Ascending aorta (tissue), 2 donors: ENCODE measurements around the gene MBNL2. TPM values are rescaled to one million over a fixed set of nuclear protein-coding genes. Genes with fewer than 3 reads are reported as not detected.

Source experiments
- DNase-seq, 2 donors: peaks; one replicate each; pipeline ENCODE4 v3.0.0-alpha.2; 2019; ENCODE audit warnings: low spot score in 2 of 2
- H3K27ac ChIP-seq, 2 donors: fragments of 200-600 bp; sonication (generic); one replicate each; pipeline ENCODE4 v1.5.1; 2016 to 2017; ENCODE audit warnings: mild to moderate bottlenecking in 1 of 2
- H3K27me3 ChIP-seq: fragments of 200-600 bp; sonication (generic); one replicate; pipeline ENCODE4 v1.5.1; 2017
- H3K36me3 ChIP-seq, 2 donors: fragments of 200-600 bp; sonication (generic); one replicate each; pipeline ENCODE4 v1.5.1; 2016
- H3K4me1 ChIP-seq, 2 donors: fragments of 200-600 bp; sonication (generic); one replicate each; pipeline ENCODE4 v1.5.1; 2016 to 2017; ENCODE audit warnings: mild to moderate bottlenecking in 1 of 2
- H3K4me3 ChIP-seq, 2 donors: fragments of 200-600 bp; sonication (generic); one replicate each; pipeline ENCODE4 v1.5.1; 2016 to 2017; ENCODE audit warnings: mild to moderate bottlenecking in 1 of 2
- H3K9me3 ChIP-seq, 2 donors: fragments of 200-600 bp; sonication (generic); one replicate each; pipeline ENCODE4 v1.5.1; 2016
- CTCF ChIP-seq, 3 experiments: fragments of 200-600 bp in 2 of 3; fragments of 450-650 bp in 1 of 3; sonication (generic) in 2 of 3; IDR thresholded peaks; one replicate each; pipeline ENCODE4 v1.5.1; 2016 to 2019; ENCODE audit warnings: antibody characterized with exemption in 3 of 3, mild to moderate bottlenecking in 1 of 3, moderate library complexity in 1 of 3
- intact Hi-C: fragments of 100-400 bp; cut with DNase I; formaldehyde crosslinking; loops from one replicate; pipeline ENCODE4 v1.15.1; 2023
- total RNA-seq: library from RNA; depleted of rRNA; stranded (reverse); fragments of >200 nt; gene quantifications from one replicate; pipeline ENCODE4 v1.1.0, GENCODE V29; 2016

The MBNL2 gene
- total RNA-seq, 1 donor from 2014 or later: 38.7 TPM

GRCh38 chr13:97269603-97270002 is 47.5 kb downstream of the MBNL2 start:
- Histone ChIP-seq H3K36me3 (no peaks in the 10 kb centered on the region), H3K4me1 (peaks cover 22 to 64% of the 10 kb centered on the region in 2 donors), H3K9me3 (no peaks in the 10 kb centered on the region), H3K27ac (peak overlapping the region; percentile 47 to 59), H3K4me3 (no peak overlapping the region), H3K27me3 (no peaks in the 10 kb centered on the region)
- DNase-seq: no peak
- intact Hi-C loops: loop anchor here (10.0 kb wide), 1 partner anchor 705 kb away; no protein-coding TSS in a partner anchor
- no peak for TF ChIP-seq CTCF (IDR thresholded peaks at IDR 0.05)

- intact Hi-C loops: loop anchor here (10.0 kb wide), 1 partner anchor 702 kb away; no protein-coding TSS in a partner anchor
- Histone ChIP-seq H3K27ac (peak overlapping the region; percentile 78 to 84), H3K4me3 (no peak overlapping the region), H3K9me3 (no peaks in the 10 kb centered on the region), H3K27me3 (no peaks in the 10 kb centered on the region), H3K36me3 (no peaks in the 10 kb centered on the region), H3K4me1 (peaks cover 30 to 62% of the 10 kb centered on the region in 2 donors)
- no peak for TF ChIP-seq CTCF (IDR thresholded peaks at IDR 0.05)
- no peak for DNase-seq
These were observed 50.4 kb downstream of the MBNL2 start for GRCh38 chr13:97272526-97272925.

DNA sequence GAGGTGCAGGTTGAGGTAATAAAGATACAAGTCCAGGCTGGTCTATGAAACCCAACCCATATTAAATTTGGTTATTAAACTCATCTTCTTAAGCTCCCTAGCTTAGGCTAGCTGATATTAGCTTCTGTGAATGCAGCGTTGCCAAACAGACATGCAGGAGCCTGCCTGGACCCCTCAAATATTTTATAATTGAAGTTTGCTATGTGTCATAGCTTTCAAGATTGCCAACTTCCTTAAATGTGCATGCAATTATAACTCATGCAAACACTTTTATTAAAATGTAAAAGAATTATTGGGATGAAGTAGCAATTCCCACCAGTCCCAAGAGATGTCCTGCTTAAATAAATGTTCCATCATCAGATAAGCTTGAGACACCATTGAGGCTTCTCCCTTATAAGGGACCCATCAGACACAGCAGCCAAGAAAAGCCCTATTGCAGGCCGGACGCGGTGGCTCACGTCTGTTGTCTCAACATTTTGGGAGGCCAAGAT is 51.3 kb downstream of the MBNL2 start:
- Histone ChIP-seq H3K4me1 (peaks cover 27 to 55% of the 10 kb centered on the region in 2 donors), H3K4me3 (no peak overlapping the region), H3K27ac (peak overlapping the region; percentile 78 to 84), H3K27me3 (no peaks in the 10 kb centered on the region), H3K36me3 (no peaks in the 10 kb centered on the region), H3K9me3 (no peaks in the 10 kb centered on the region)
- intact Hi-C loops: loop anchor here (10.0 kb wide), 1 partner anchor 701 kb away; no protein-coding TSS in a partner anchor
- DNase-seq: no peak
- TF ChIP-seq CTCF (IDR thresholded peaks at IDR 0.05): no peak

DNA sequence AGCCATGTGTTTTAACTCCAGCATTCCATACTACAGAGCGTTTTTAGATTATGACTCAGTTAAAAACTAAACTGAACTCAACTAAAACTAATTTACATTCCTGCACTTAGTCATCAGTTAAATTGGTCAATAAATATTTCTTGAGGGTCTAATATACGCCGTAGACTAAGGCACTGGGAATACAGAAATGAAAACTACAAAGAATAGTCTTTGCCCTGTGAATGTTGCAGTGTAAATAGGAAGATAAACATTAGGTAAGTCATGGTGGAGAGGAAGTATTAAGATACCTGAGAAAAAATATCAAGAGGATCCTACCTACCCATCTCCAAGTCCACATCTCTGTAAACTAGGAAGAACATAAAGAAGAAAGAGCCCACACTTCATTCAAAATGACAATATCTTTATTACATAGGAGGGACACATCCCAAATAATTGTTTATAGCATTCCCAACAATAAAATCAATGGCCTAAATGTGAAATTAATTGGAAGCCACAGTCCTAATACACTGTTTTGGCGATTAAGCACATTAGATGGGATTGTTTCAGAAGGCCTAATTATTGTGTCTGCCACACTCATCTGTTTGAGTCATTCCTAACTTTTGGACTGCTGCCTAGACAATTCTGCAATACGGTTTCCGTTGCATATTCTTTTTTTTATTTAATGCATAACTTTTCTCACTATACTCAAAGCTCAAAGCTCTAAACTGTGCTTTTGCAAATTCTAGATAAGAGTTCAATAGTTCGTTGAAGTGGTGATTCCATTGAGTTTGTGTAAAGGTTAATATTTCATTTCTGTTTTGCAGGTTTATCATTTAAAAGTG is 52.9 kb downstream of the MBNL2 start:
- Histone ChIP-seq H3K36me3 (no peaks in the 10 kb centered on the region), H3K9me3 (no peaks in the 10 kb centered on the region), H3K27ac (peak overlapping the region; percentile 78 to 84), H3K27me3 (no peaks in the 10 kb centered on the region), H3K4me3 (peak overlapping the region in 1 of 2 donors; percentile 0), H3K4me1 (peaks cover 22 to 46% of the 10 kb centered on the region in 2 donors)
- TF ChIP-seq CTCF (IDR thresholded peaks at IDR 0.05): no peak
- no peak for DNase-seq
- intact Hi-C loops: loop anchor here (1.0 to 10.0 kb wide), 3 partner anchors 16 to 700 kb away; no protein-coding TSS in a partner anchor

DNA sequence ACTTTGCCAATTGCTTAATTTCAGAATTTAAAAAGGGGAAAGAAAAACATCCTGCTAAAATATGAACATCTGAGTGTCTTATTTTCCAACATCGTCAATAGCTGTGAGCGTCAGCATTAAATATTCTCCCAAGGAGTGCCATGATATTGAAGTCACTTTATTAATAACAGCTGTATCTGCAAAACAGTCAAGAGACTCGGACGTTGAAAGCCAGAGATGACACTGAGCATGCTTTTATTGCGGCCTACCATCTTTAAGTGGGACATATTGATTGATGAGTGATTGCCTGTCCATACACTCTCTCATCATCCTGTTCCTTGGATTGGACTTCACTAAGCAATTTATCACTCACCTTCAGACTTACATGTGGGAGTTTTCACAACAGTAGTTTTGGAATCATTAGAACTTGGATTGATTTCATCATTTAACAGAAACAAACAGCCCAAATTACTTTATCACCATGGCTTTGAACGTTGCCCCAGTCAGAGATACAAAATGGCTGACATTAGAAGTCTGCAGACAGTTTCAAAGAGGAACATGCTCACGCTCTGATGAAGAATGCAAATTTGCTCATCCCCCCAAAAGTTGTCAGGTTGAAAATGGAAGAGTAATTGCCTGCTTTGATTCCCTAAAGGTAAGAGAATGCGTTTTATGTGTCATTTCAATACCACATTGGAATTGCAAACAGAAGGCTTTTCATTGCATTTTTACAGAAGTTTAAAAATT is 53.8 kb downstream of the MBNL2 start:
- Histone ChIP-seq H3K27me3 (no peaks in the 10 kb centered on the region), H3K4me3 (no peak overlapping the region), H3K9me3 (no peaks in the 10 kb centered on the region), H3K36me3 (no peaks in the 10 kb centered on the region), H3K4me1 (peaks cover 29 to 52% of the 10 kb centered on the region in 2 donors), H3K27ac (peak overlapping the region; percentile 78 to 84)
- intact Hi-C loops: loop anchor here (5.0 to 10.0 kb wide), 2 partner anchors 164 to 699 kb away; no protein-coding TSS in a partner anchor
- no peak for DNase-seq
- no peak for TF ChIP-seq CTCF (IDR thresholded peaks at IDR 0.05)
